Endothelial cell of umbilical vein (primary cell): ENCODE results near the gene LRRFIP2. TPM values are rescaled to one million over a fixed set of nuclear protein-coding genes. Genes with fewer than 3 reads are reported as not detected.
A peak's percentile ranks its signal among the peaks of the same experiment; 100 is the strongest.

Experiments used
- BruUV-seq: library from RNA; stranded (reverse); fragments of 400-500 nt; replicated peaks from 2 replicates; lab custom pipeline; 2021; lab: Mats Ljungman, UMichigan
- CTCF ChIA-PET: fragments of 300-600, 350-600 bp; sonication (Branson Sonifier 250); formaldehyde crosslinking; loops from one replicate; lab custom pipeline; 2021; ENCODE audit warnings: antibody characterized with exemption, inconsistent platforms; lab: Charles Lee
- POLR2A ChIA-PET: fragments of 300-600, 350-600 bp; sonication (Branson Sonifier 250); formaldehyde crosslinking; loops from one replicate; lab custom pipeline; 2021; ENCODE audit warnings: antibody characterized with exemption, inconsistent platforms; lab: Charles Lee
- DNase-seq: peaks from one replicate; pipeline ENCODE4 v3.0.0-alpha.2; 2011; ENCODE audit warnings: low read depth, low spot score
- FAIRE-seq: peaks from 2 replicates; lab custom pipeline; 2011; peaks lifted over from hg19 to GRCh38; lab: Jason Lieb, UNC
- H2AFZ ChIP-seq: 2 replicates; pipeline ENCODE4 v1.6.0; 2012; ENCODE audit warnings: low read depth, low read length, control low read depth, inconsistent platforms
- H3K27ac ChIP-seq: 2 replicates; pipeline ENCODE4 v1.5.1; 2011; ENCODE audit warnings: low read depth, mild to moderate bottlenecking, control low read depth, low read length, moderate library complexity; ENCODE audit not compliant: insufficient read depth
- H3K27me3 ChIP-seq, 2 experiments: 2 replicates each; pipeline versions ENCODE4 v1.6.0 to v1.6.1; 2011; ENCODE audit warnings: low read length in 2 of 2, mixed read lengths in 1 of 2; ENCODE audit not compliant: control insufficient read depth in 2 of 2, insufficient read depth in 2 of 2
- H3K36me3 ChIP-seq, 2 experiments: 2 replicates in 1 of 2; 3 replicates in 1 of 2; pipeline ENCODE4 v1.5.1; 2011; ENCODE audit warnings: low read length in 2 of 2, mild to moderate bottlenecking in 1 of 2, moderate library complexity in 1 of 2; ENCODE audit not compliant: control insufficient read depth in 2 of 2, insufficient read depth in 2 of 2; ENCODE audit errors: extremely low read depth in 1 of 2
- H3K4me1 ChIP-seq: 3 replicates; pipeline ENCODE4 v1.5.1; 2011; ENCODE audit warnings: mild to moderate bottlenecking, low read length; ENCODE audit not compliant: control insufficient read depth, insufficient read depth; ENCODE audit errors: extremely low read depth
- H3K4me2 ChIP-seq: 2 replicates; pipeline ENCODE4 v1.6.1; 2011; ENCODE audit warnings: low read length, control low read depth, mixed read lengths; ENCODE audit not compliant: insufficient read depth
- H3K4me3 ChIP-seq, 3 experiments: fragments of 200-600 bp in 1 of 3; sonication (generic), shearing (Covaris generic) in 1 of 3; replicated peaks in 1 of 3; 2 replicates each; pipeline ENCODE4 v1.5.1; 2011 to 2016; ENCODE audit warnings: control low read depth in 3 of 3, low read length in 3 of 3, mild to moderate bottlenecking in 2 of 3, inconsistent platforms in 1 of 3, low read depth in 1 of 3, moderate library complexity in 1 of 3; ENCODE audit not compliant: insufficient read depth in 1 of 3
- H3K79me2 ChIP-seq: 2 replicates; pipeline ENCODE4 v1.6.0; 2012; ENCODE audit warnings: low read length, inconsistent platforms; ENCODE audit not compliant: control insufficient read depth, insufficient read depth
- H3K9ac ChIP-seq: replicated peaks from 2 replicates; pipeline ENCODE3; 2011; ENCODE audit warnings: low read length, control low read depth; ENCODE audit not compliant: insufficient read depth; ENCODE audit errors: extremely low read depth
- H3K9me1 ChIP-seq: replicated peaks from 3 replicates; pipeline ENCODE4 v1.6.0; 2011; ENCODE audit warnings: mild to moderate bottlenecking, low read length; ENCODE audit not compliant: control insufficient read depth, insufficient read depth; ENCODE audit errors: extremely low read depth
- H3K9me3 ChIP-seq: replicated peaks from 2 replicates; pipeline ENCODE4 v1.5.1; 2012; ENCODE audit warnings: low read length, inconsistent platforms; ENCODE audit not compliant: control insufficient read depth, insufficient read depth
- H4K20me1 ChIP-seq: replicated peaks from 2 replicates; pipeline ENCODE3; 2011; ENCODE audit warnings: mild to moderate bottlenecking, low read length; ENCODE audit not compliant: control insufficient read depth, insufficient read depth; ENCODE audit errors: extremely low read depth
- CTCF ChIP-seq, 2 donors: IDR thresholded peaks; 1 replicate in 1 of 2; 2 replicates in 1 of 2; pipeline ENCODE4 v1.5.1; 2011; ENCODE audit warnings: low read length in 2 of 2, mild to moderate bottlenecking in 2 of 2, moderate library complexity in 2 of 2, control low read depth in 1 of 2, inconsistent platforms in 1 of 2, low read depth in 1 of 2; ENCODE audit not compliant: insufficient read depth in 1 of 2; ENCODE audit errors: extremely low read depth in 1 of 2
- EZH2 ChIP-seq: IDR thresholded peaks from 2 replicates; pipeline ENCODE4 v1.6.1; 2012; ENCODE audit warnings: borderline replicate concordance, low read depth, mild to moderate bottlenecking, moderate library complexity, low read length, inconsistent platforms; ENCODE audit not compliant: severe bottlenecking
- FOS ChIP-seq: IDR thresholded peaks from 2 replicates; pipeline ENCODE4 v1.6.1; 2011; ENCODE audit warnings: mild to moderate bottlenecking, low read length, moderate library complexity, borderline replicate concordance; ENCODE audit not compliant: insufficient read depth
- GATA2 ChIP-seq: IDR thresholded peaks from 2 replicates; pipeline ENCODE4 v1.7.0; 2011; ENCODE audit warnings: low read depth, mild to moderate bottlenecking, moderate library complexity, mixed read lengths, low read length; ENCODE audit not compliant: insufficient read length, insufficient read depth
- JUN ChIP-seq: IDR thresholded peaks from 2 replicates; pipeline ENCODE4 v1.6.1; 2011; ENCODE audit warnings: borderline replicate concordance, low read depth; ENCODE audit not compliant: insufficient read length, insufficient read depth
- MAX ChIP-seq: IDR thresholded peaks from 2 replicates; pipeline ENCODE4 v1.6.1; 2011; ENCODE audit not compliant: insufficient read depth, insufficient read length
- MYC ChIP-seq: IDR thresholded peaks from one replicate; pipeline ENCODE4 v1.6.1; 2011; ENCODE audit warnings: mild to moderate bottlenecking, low read depth, low read length
- POLR2A ChIP-seq: IDR thresholded peaks from 2 replicates; pipeline ENCODE4 v1.6.1; 2012; ENCODE audit warnings: low read depth, mild to moderate bottlenecking, control low read depth, low read length
- POLR2AphosphoS5 ChIP-seq: IDR thresholded peaks from 2 replicates; pipeline ENCODE4 v1.6.1; 2012; ENCODE audit warnings: low read depth, mild to moderate bottlenecking, control low read depth, low read length, moderate library complexity; ENCODE audit not compliant: insufficient read depth
- dilution Hi-C: fragments of 300-500 bp; cut with MboI; formaldehyde crosslinking; loops from one replicate; pipeline ENCODE4 v1.15.0; 2019; ENCODE audit warnings: low sequenced_read_pairs; ENCODE audit not compliant: extremely low pct_ligation_motif_present
- intact Hi-C: fragments of 100-400 bp; cut with micrococcal nuclease; formaldehyde crosslinking; loops from one replicate; pipeline ENCODE4 v1.10.0; 2022
- polyA plus RNA-seq, 4 experiments: library from polyadenylated mRNA; depleted of rRNA in 3 of 4; stranded (reverse) in 3 of 4; unstranded in 1 of 4; fragments of >200 nt; gene quantifications; 2 replicates each; pipeline versions ENCODE4 v1.2.1 to v1.2.3, GENCODE V29; 2011 to 2012; ENCODE audit warnings: missing spikeins in 1 of 4
- total RNA-seq: library from RNA; stranded (reverse); gene quantifications from 2 replicates; pipeline ENCODE4 v1.2.3, GENCODE V29; 2021

The LRRFIP2 gene
- total and polyA plus RNA-seq, 2 donors (not counting 3 experiments of a cell fraction or from before 2014, with no cell fraction given) = 20.8 to 78.9 TPM

- H3K4me1 ChIP-seq = peaks cover 37% of the 10 kb centered on the region
- no peaks in the 10 kb centered on the region for H3K9me1 ChIP-seq
- no peak overlapping the region for H3K4me3 ChIP-seq
- dilution Hi-C loops (no loop called here), intact Hi-C loops (loop anchor here (5.0 kb wide), 1 partner anchor 35 kb away; no protein-coding TSS in a partner anchor)
- no peak overlapping the region for H2AFZ ChIP-seq
- DNase-seq (no peak), FAIRE-seq (no peak)
- ChIA-PET POLR2A (interaction anchor here (1.0 kb wide), 1 partner anchor 30 kb away, joined by 3 read pairs; no protein-coding TSS in a partner anchor), CTCF (interaction anchor here (0.9 to 1.0 kb wide), 4 partner anchors 11 to 76 kb away, joined by 3 to 5 read pairs (median 4); partner anchors contain the start of gene LRRFIP2)
- no peaks in the 10 kb centered on the region for H3K27me3 ChIP-seq
- BruUV-seq = no TSS peak
- no peaks in the 10 kb centered on the region for H3K9me3 ChIP-seq
- no peak for TF ChIP-seq FOS
- TF ChIP-seq MYC = no peak
- no peak for TF ChIP-seq EZH2
- TF ChIP-seq GATA2 = no peak
- no peak for TF ChIP-seq MAX
- TF ChIP-seq POLR2AphosphoS5 = no peak
- TF ChIP-seq JUN = no peak
- no peak for TF ChIP-seq CTCF (IDR thresholded peaks at IDR 0.05; ENCODE audit: extremely low read depth in 1 of 2, insufficient read depth in 1 of 2, low read depth in 1 of 2, low read length in 2 of 2)
- TF ChIP-seq POLR2A = no peak
- peak overlapping the region; percentile 36 for H3K4me2 ChIP-seq
- H4K20me1 ChIP-seq = no peaks in the 10 kb centered on the region
- H3K36me3 ChIP-seq = peaks cover 0 to 2% of the 10 kb centered on the region in 2 experiments
- H3K27ac ChIP-seq = peak overlapping the region; percentile 55
- H3K79me2 ChIP-seq = peaks cover 5% of the 10 kb centered on the region
- H3K9ac ChIP-seq = no peak overlapping the region
Observed at GRCh38 chr3:37097776-37098175, 76.6 kb downstream of the LRRFIP2 start.
